Right ventricle myocardium inferior (tissue), 1 donor: ENCODE data around the gene TMEM43. TPM values are rescaled to one million over a fixed set of nuclear protein-coding genes. Genes with fewer than 3 reads are reported as not detected.
"Not testable (repeated sequence)": the region's sequence is repeated elsewhere in the genome, so short reads cannot be mapped to it uniquely, and the experiment has no call there.

Source experiments
- ATAC-seq: fragments of 200-7000 bp; cut with Tn5 transposase; one replicate; pipeline ENCODE4 v1.9.1; 2020; ENCODE audit warnings: mild to moderate bottlenecking, moderate library complexity
- DNase-seq: peaks from one replicate; pipeline ENCODE4 v3.0.0; 2021; ENCODE audit errors: missing footprints
- intact Hi-C: fragments of 100-400 bp; cut with DNase I; formaldehyde crosslinking; loops from one replicate; pipeline ENCODE4 v1.11.0; 2022
- total RNA-seq: library from RNA; stranded (reverse); fragmentation: NEBNext Ultra II Directional; extraction: Animal tissue kit (Norgen Biotek cat#: 25700); gene quantifications from one replicate; pipeline ENCODE4 v1.2.1, GENCODE V29; 2021
- donor health status: DM: no; HTN: yes; CAD: no; lungs with severe emphysema.

Gene TMEM43
- total RNA-seq, 1 donor from 2014 or later, result 40.0 TPM

- ATAC-seq (no peak), DNase-seq (no peak)
- intact Hi-C loops, result no loop called here
Observed at GRCh38 chr3:14120111-14120920, 4.5 kb upstream of the TMEM43 start.

- DNase-seq, intact Hi-C loops, ATAC-seq: not testable (repeated sequence)
Observed at GRCh38 chr3:14120921-14121448, 3.9 kb upstream of the TMEM43 start.

DNA sequence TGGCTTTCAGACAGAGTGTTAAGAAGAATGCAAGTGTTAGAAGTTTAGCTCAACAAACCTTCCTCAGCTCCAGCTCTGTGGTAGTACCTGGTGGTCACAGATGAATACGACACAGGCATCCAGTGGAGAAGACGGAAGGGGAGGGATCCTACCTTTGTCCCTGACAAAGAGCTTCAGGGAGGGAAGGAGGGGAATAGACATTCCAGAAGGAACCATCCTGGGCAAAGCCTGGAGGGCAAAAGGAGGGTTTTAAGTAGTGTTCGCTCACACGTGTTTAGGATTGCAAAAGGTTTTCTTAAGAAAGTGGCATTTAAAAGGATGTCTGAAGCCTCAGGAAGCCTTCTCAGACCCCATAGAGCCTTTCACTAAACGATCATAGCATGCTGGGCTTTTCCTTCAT, 3.0 kb upstream of the TMEM43 start:
- intact Hi-C loops, result no loop called here
- DNase-seq (no peak), ATAC-seq (no peak)

DNA sequence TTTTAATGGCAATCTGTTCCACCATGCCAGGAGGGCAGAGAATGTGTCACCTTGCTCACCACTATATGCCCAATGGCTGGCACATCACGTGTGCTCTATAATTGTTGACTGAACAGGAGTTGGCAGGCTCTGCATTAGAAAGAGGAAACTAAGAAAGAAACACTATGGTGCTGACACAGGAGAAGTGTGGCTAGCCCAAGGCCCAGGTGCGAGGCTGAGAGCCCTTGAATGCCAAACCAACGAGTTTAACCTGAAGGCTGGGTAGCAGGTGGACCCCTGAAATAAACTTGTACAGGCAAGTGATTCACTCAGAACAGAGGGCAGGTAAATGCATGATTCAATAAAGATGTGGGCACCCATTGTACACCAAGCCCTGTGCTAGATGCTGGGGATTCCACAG, 2.6 kb upstream of the TMEM43 start:
- no peak for ATAC-seq
- intact Hi-C loops, result no loop called here
- DNase-seq, result no peak

- DNase-seq (no peak), ATAC-seq (no peak)
- intact Hi-C loops, result loop anchor here (1.0 to 2.0 kb wide), 3 partner anchors 21 to 227 kb away; partner anchors contain the start of genes LSM3 and XPC
Observed at GRCh38 chr3:14123308-14124222, 1.3 kb upstream of the TMEM43 start.

- ATAC-seq (peak; percentile 35), DNase-seq (peak; percentile 89)
- intact Hi-C loops, result loop anchor here (1.0 to 2.0 kb wide), 3 partner anchors 21 to 227 kb away; partner anchors contain the start of genes LSM3 and XPC
Observed at GRCh38 chr3:14124223-14124614, 633 bp upstream of the TMEM43 start.

GRCh38 chr3:14125193-14126016, 553 bp downstream of the TMEM43 start:
- intact Hi-C loops, result loop anchor here (2.0 kb wide), 2 partner anchors 19 to 229 kb away; no protein-coding TSS in a partner anchor
- DNase-seq (peak; percentile 82), ATAC-seq (peak; percentile 46)

DNA sequence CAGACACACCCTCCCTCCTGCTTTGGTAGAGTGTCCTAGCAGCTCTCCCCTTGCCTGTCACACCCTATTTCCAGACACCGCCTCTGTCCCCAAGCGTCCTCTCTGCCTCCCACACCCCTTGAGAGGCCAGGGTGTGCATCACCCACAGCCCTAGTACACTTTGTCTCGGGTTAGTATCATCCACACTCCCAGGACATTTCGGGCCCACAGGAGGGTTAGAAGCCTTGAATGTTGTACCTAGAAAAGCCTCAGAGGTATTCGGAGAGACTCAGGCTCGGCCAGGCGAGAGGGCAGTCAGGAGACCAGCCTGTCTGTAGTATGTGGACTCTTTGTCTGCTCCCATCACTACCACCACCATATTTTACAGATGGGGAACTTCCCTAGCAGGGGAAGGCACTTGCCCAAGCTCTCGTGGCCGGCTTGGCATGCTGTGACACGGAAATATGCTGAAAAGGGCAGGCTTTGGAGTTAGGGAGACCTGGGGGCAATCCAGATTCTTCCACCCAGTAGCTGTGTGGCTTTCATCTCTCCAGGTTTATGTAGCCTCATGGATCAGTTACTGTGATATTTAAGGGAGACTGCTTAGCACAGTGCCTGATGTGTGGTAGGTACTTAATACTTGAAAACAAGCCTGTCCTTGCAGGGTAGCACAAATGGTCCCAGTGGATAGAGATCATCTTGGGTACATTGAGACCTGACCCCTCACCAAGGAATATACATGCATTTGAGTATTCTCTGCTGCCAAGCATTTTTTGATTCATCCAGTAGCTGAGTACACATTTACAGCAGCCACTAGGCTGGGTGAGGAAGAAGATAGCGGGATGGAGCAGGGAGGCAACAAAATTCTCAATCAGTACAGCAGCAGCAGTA, 1.4 kb downstream of the TMEM43 start:
- DNase-seq (no peak), ATAC-seq (no peak)
- intact Hi-C loops, result no loop called here

- ATAC-seq (no peak), DNase-seq (no peak)
- intact Hi-C loops, result no loop called here
Observed at GRCh38 chr3:14126887-14127505, 2.1 kb downstream of the TMEM43 start.

- DNase-seq, result no peak
- no peak for ATAC-seq
- intact Hi-C loops, result no loop called here
Observed at GRCh38 chr3:14127516-14128161, 2.8 kb downstream of the TMEM43 start.

- intact Hi-C loops, result no loop called here
Observed at GRCh38 chr3:14128724-14129123, 3.9 kb downstream of the TMEM43 start.

GRCh38 chr3:14129296-14129695, 4.4 kb downstream of the TMEM43 start:
- no peak for DNase-seq
- ATAC-seq, result no peak
- intact Hi-C loops, result no loop called here

More at GRCh38 chr3:14128724-14129123, 3.9 kb downstream of the TMEM43 start:
- DNase-seq, result no peak
- ATAC-seq, result no peak

DNA sequence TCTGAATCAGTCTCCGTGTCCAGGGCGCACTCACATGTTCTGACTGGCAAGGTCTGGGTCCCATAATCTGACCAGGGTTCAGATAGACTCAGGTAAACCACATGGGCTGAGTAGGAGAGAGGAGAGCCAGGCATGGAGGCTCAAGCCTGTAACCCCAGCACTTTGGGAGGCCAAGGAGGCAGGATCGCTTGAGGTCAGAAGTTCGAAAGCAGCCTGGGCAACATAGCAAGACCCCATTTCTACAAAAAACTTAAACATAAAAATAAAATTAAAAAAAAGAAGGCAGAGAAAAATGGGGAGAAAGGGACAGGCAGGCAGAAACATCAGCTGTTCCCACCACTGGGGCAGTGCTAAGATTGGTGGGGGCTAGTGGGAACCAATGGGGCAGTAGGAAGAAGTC, 5.4 kb downstream of the TMEM43 start:
- ATAC-seq (no peak), DNase-seq (no peak)
- intact Hi-C loops, result no loop called here

- DNase-seq, result no peak
- ATAC-seq, result no peak
- intact Hi-C loops, result no loop called here
Observed at GRCh38 chr3:14130707-14131106, 5.9 kb downstream of the TMEM43 start.

GRCh38 chr3:14131134-14131533, 6.3 kb downstream of the TMEM43 start:
- intact Hi-C loops, result no loop called here
- ATAC-seq (no peak), DNase-seq (peak; percentile 48)

GRCh38 chr3:14132120-14132519, 7.3 kb downstream of the TMEM43 start:
- DNase-seq (no peak), ATAC-seq (no peak)
- intact Hi-C loops, result no loop called here

DNA sequence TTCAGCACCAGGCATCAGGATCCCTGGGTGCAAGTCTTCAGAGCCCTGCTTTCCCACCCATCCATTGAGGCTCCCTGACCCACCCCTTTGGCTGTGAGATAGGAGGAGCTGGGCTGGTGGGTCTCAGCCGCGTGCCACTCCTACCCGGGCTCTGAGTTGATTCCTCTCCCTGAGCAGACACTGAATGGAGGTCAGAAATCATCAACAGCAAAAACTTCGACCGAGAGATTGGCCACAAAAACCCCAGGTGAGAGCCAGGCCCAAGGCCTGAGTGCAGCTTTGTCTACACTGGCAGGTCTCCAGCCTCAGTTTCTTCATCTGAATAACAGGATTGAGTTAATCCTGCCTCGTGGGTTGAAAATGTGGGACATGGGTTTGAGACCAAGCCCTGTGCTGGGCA, 7.8 kb downstream of the TMEM43 start:
- no peak for ATAC-seq
- intact Hi-C loops, result no loop called here
- no peak for DNase-seq
